Upper lobe of left lung (tissue), 6 donors: ENCODE measurements around the gene LMO1. TPM values are rescaled to one million over a fixed set of nuclear protein-coding genes. Genes with fewer than 3 reads are reported as not detected.

ENCODE experiments used
- ATAC-seq, 2 donors: fragments of 200-7000 bp; cut with Tn5 transposase; one replicate each; pipeline ENCODE4 v1.9.1; 2022; ENCODE audit warnings: mild to moderate bottlenecking in 2 of 2, moderate library complexity in 2 of 2; ENCODE audit not compliant: low FRiP score in 2 of 2
- DNase-seq, 2 donors: peaks; one replicate each; pipeline ENCODE4 v3.0.0-alpha.2; 2019 to 2020
- H3K27ac ChIP-seq, 4 donors: fragments of 200-600 bp; sonication (generic); one replicate each; pipeline ENCODE4 v1.5.1; 2016 to 2019
- H3K27me3 ChIP-seq, 4 donors: fragments of 200-600 bp; sonication (generic); one replicate each; pipeline ENCODE4 v1.5.1; 2017 to 2019
- H3K36me3 ChIP-seq, 4 donors: fragments of 200-600 bp; sonication (generic); one replicate each; pipeline ENCODE4 v1.5.1; 2016 to 2019
- H3K4me1 ChIP-seq, 4 donors: fragments of 200-600 bp; sonication (generic); one replicate each; pipeline ENCODE4 v1.5.1; 2018 to 2019
- H3K4me3 ChIP-seq, 4 donors: fragments of 200-600 bp; sonication (generic); one replicate each; pipeline ENCODE4 v1.5.1; 2017 to 2019; ENCODE audit warnings: mild to moderate bottlenecking in 2 of 4, moderate library complexity in 1 of 4
- H3K9me3 ChIP-seq, 4 donors: fragments of 200-600 bp; sonication (generic); one replicate each; pipeline ENCODE4 v1.5.1; 2018 to 2019
- CTCF ChIP-seq, 6 experiments: fragments of 450-650 bp in 4 of 6; fragments of 200-600 bp in 2 of 6; sonication (generic) in 2 of 6; IDR thresholded peaks; one replicate each; pipeline ENCODE4 v1.5.1; 2016 to 2019; ENCODE audit warnings: antibody characterized with exemption in 6 of 6
- EP300 ChIP-seq, 4 donors: sonication (generic); formaldehyde crosslinking; IDR thresholded peaks; one replicate each; pipeline ENCODE4 v1.5.1; 2017; ENCODE audit warnings: antibody characterized with exemption in 4 of 4, control low read depth in 2 of 4
- POLR2A ChIP-seq, 4 donors: fragments of 450-650 bp; IDR thresholded peaks; one replicate each; pipeline ENCODE4 v1.5.1; 2016 to 2017; ENCODE audit warnings: antibody characterized with exemption in 4 of 4, mild to moderate bottlenecking in 2 of 4
- POLR2AphosphoS5 ChIP-seq, 2 donors: sonication (generic); formaldehyde crosslinking; IDR thresholded peaks; one replicate each; pipeline ENCODE4 v1.5.1; 2017; ENCODE audit warnings: antibody characterized with exemption in 2 of 2
- WGBS, 2 donors: methylation state at CpG; one replicate each; pipeline ENCODE4 v1.1.5; 2017 to 2018; 5-methylcytosine and 5-hydroxymethylcytosine counted together
- total RNA-seq, 6 donors: library from RNA; depleted of rRNA in 4 of 6; stranded (reverse); fragments of >200 nt in 4 of 6; gene quantifications; one replicate each; pipeline versions ENCODE4 v1.1.0 to v1.2.1, GENCODE V29; 2016 to 2021
- donor health status: DM: no; HTN: no; CAD: no; lungs with moderate emphysema.
- donor health status: DM: no; HTN: yes; CAD: no; lungs with severe emphysema.

LMO1 gene
- total RNA-seq, 6 donors from 2014 or later: 0.79 to 2.1 TPM; not detected in 4

GRCh38 chr11:8183111-8183510 lies 80.6 kb downstream of the LMO1 start:
- DNase-seq (no peak), ATAC-seq (no peak)
- 75 to 78% methylated on average over 5 of the region's 5 CpGs for whole genome bisulfite sequencing, 2 donors
- Histone ChIP-seq H3K36me3 (no peaks in the 10 kb centered on the region), H3K4me1 (no peaks in the 10 kb centered on the region), H3K27ac (no peak overlapping the region), H3K9me3 (no peaks in the 10 kb centered on the region), H3K4me3 (no peak overlapping the region), H3K27me3 (no peaks in the 10 kb centered on the region)
- no peak for TF ChIP-seq CTCF (IDR thresholded peaks at IDR 0.05)
- no peak for TF ChIP-seq POLR2AphosphoS5 (IDR thresholded peaks at IDR 0.05)
- TF ChIP-seq EP300 (IDR thresholded peaks at IDR 0.05): no peak
- TF ChIP-seq POLR2A (IDR thresholded peaks at IDR 0.05): no peak

GRCh38 chr11:8180469-8180868 lies 83.2 kb downstream of the LMO1 start:
- no peaks in the 10 kb centered on the region for H3K9me3 ChIP-seq
- no peaks in the 10 kb centered on the region for H3K27me3 ChIP-seq
- H3K4me1 ChIP-seq: no peaks in the 10 kb centered on the region
- TF ChIP-seq CTCF (IDR thresholded peaks at IDR 0.05): no peak
- TF ChIP-seq POLR2A (IDR thresholded peaks at IDR 0.05): no peak
- TF ChIP-seq POLR2AphosphoS5 (IDR thresholded peaks at IDR 0.05): no peak
- no peak for TF ChIP-seq EP300 (IDR thresholded peaks at IDR 0.05)
- no peak for DNase-seq
- H3K36me3 ChIP-seq: no peaks in the 10 kb centered on the region
- H3K27ac ChIP-seq: no peak overlapping the region
- H3K4me3 ChIP-seq: no peak overlapping the region
- WGBS, 2 donors: 53 to 54% methylated on average over 4 of the region's 4 CpGs
- no peak for ATAC-seq

- 57 to 90% methylated on average over 1 of the region's 1 CpG for WGBS, 2 donors
- ATAC-seq: no peak
These were observed 85.4 kb downstream of the LMO1 start for GRCh38 chr11:8178297-8178696.

GRCh38 chr11:8177136-8177535 lies 86.5 kb downstream of the LMO1 start:
- no peaks in the 10 kb centered on the region for H3K27me3 ChIP-seq
- ATAC-seq (no peak), DNase-seq (no peak)
- 44 to 55% methylated on average over 5 of the region's 5 CpGs for WGBS, 2 donors
- no peak overlapping the region for H3K4me3 ChIP-seq
- no peak overlapping the region for H3K27ac ChIP-seq
- H3K36me3 ChIP-seq: no peaks in the 10 kb centered on the region
- no peaks in the 10 kb centered on the region for H3K9me3 ChIP-seq
- no peak for TF ChIP-seq EP300 (IDR thresholded peaks at IDR 0.05)
- TF ChIP-seq POLR2AphosphoS5 (IDR thresholded peaks at IDR 0.05): no peak
- TF ChIP-seq POLR2A (IDR thresholded peaks at IDR 0.05): no peak
- H3K4me1 ChIP-seq: no peaks in the 10 kb centered on the region

More at GRCh38 chr11:8178297-8178696, 85.4 kb downstream of the LMO1 start:
- no peaks in the 10 kb centered on the region for H3K27me3 ChIP-seq
- TF ChIP-seq CTCF (IDR thresholded peaks at IDR 0.05) (no peak), EP300 (IDR thresholded peaks at IDR 0.05) (no peak), POLR2A (IDR thresholded peaks at IDR 0.05) (no peak), POLR2AphosphoS5 (IDR thresholded peaks at IDR 0.05) (no peak)
- DNase-seq: no peak
- H3K9me3 ChIP-seq: no peaks in the 10 kb centered on the region
- H3K36me3 ChIP-seq: no peaks in the 10 kb centered on the region
- H3K4me1 ChIP-seq: no peaks in the 10 kb centered on the region
- no peak overlapping the region for H3K4me3 ChIP-seq
- H3K27ac ChIP-seq: no peak overlapping the region

Other genes starting within 250 kb of the LMO1 start
- 1 to 10 TPM; 2.6 to 9.1 (median 4.4) TPM for gene TUB, start 182.7 kb downstream of the LMO1 start, total RNA-seq
- 10 to 100 TPM in 5 of 6 donors, 1 to 10 TPM in 1; 8.2 to 44.0 (median 12.2) TPM for gene RIC3, start 94.9 kb downstream of the LMO1 start, total RNA-seq